Measurements from ENCODE around the gene CIAO3. TPM values are rescaled to one million over a fixed set of nuclear protein-coding genes. Genes with fewer than 3 reads are reported as not detected.
A peak's percentile ranks its signal among the peaks of the same experiment; 100 is the strongest.

CIAO3 gene
- total RNA-seq = 38.9 TPM

- DNase-seq (ENCODE audit: low spot score) = peak; percentile 90
Observed at GRCh38 chr16:740764-741505, at the start of gene CIAO3. Gene CIAO3, minus strand, starts transcription at chr16:740997. Its CDS starts 12 bp downstream, at chr16:740985.

GRCh38 chr16:790086-790485 is 49.3 kb upstream of the CIAO3 start:
- no peak for DNase-seq (ENCODE audit: low spot score)

- DNase-seq (ENCODE audit: low spot score) = no peak
Observed at GRCh38 chr16:789191-789850, 48.5 kb upstream of the CIAO3 start.

- peak; percentile 92 for DNase-seq (ENCODE audit: low spot score)
Observed at GRCh38 chr16:788399-789126, 47.8 kb upstream of the CIAO3 start, which contains the start of gene CHTF18. Gene CHTF18, plus strand, starts transcription at chr16:788620. Its CDS starts 65 bp downstream, at chr16:788685.

GRCh38 chr16:787978-788398 is 47.2 kb upstream of the CIAO3 start, which contains the start of gene RPUSD1:
Gene RPUSD1, minus strand, starts transcription at chr16:788381. Its CDS starts 644 bp downstream, at chr16:787737.
- no peak for DNase-seq (ENCODE audit: low spot score)

- no peak for DNase-seq (ENCODE audit: low spot score)
Observed at GRCh38 chr16:787321-787966, 46.6 kb upstream of the CIAO3 start.

GRCh38 chr16:785563-786535 is 45.1 kb upstream of the CIAO3 start:
- peak; percentile 61 for DNase-seq (ENCODE audit: low spot score)

- no peak for DNase-seq (ENCODE audit: low spot score)
Observed at GRCh38 chr16:784431-784830, 43.6 kb upstream of the CIAO3 start.

GRCh38 chr16:783404-784161 is 42.8 kb upstream of the CIAO3 start:
- DNase-seq (ENCODE audit: low spot score) = no peak

- DNase-seq (ENCODE audit: low spot score) = no peak
Observed at GRCh38 chr16:782766-783403, 42.1 kb upstream of the CIAO3 start.

GRCh38 chr16:782258-782657 is 41.5 kb upstream of the CIAO3 start:
- DNase-seq (ENCODE audit: low spot score) = no peak

- DNase-seq (ENCODE audit: low spot score) = no peak
Observed at GRCh38 chr16:781346-782010, 40.7 kb upstream of the CIAO3 start.

- DNase-seq (ENCODE audit: low spot score) = no peak
Observed at GRCh38 chr16:780296-780695, 39.5 kb upstream of the CIAO3 start.

GRCh38 chr16:779561-779960 is 38.8 kb upstream of the CIAO3 start:
- DNase-seq (ENCODE audit: low spot score) = no peak

- DNase-seq (ENCODE audit: low spot score) = no peak
Observed at GRCh38 chr16:778909-779527, 38.2 kb upstream of the CIAO3 start.

- DNase-seq (ENCODE audit: low spot score) = no peak
Observed at GRCh38 chr16:778447-778846, 37.6 kb upstream of the CIAO3 start.

- no peak for DNase-seq (ENCODE audit: low spot score)
Observed at GRCh38 chr16:777826-778225, 37.0 kb upstream of the CIAO3 start.

GRCh38 chr16:776824-777223 is 36.0 kb upstream of the CIAO3 start:
- DNase-seq (ENCODE audit: low spot score) = no peak
